Neural progenitor cell (in vitro differentiated cells): Measurements from ENCODE around the gene LRRN2.
"Not testable (repeated sequence)": the region's sequence is repeated elsewhere in the genome, so short reads cannot be mapped to it uniquely, and the experiment has no call there.

Experiments used
- CTCF ChIP-seq: fragments of 200-600 bp; sonication (generic); IDR thresholded peaks from 2 replicates; pipeline ENCODE4 v1.5.1; 2017; ENCODE audit warnings: antibody characterized with exemption, mild to moderate bottlenecking
- EZH2 ChIP-seq: fragments of 200-600 bp; sonication (generic); IDR thresholded peaks from 2 replicates; pipeline ENCODE4 v1.6.1; 2017; ENCODE audit warnings: antibody characterized with exemption, mild to moderate bottlenecking, moderate library complexity
- EZH2phosphoT487 ChIP-seq: fragments of 200-600 bp; sonication (generic); IDR thresholded peaks from 2 replicates; pipeline ENCODE4 v1.6.1; 2017; ENCODE audit warnings: antibody characterized with exemption

GRCh38 chr1:204629459-204629858 is 56.1 kb downstream of the LRRN2 start:
- not testable (repeated sequence) for TF ChIP-seq CTCF, EZH2, EZH2phosphoT487
